OCI-LY3 (cell line): Measurements from ENCODE around the gene MAN2A2.

Experiments used
- H2AFZ ChIP-seq: fragments of 200-600, 300-600 bp; shearing (Covaris generic); 2 replicates; pipeline ENCODE4 v1.6.0; 2014; ENCODE audit warnings: antibody characterized with exemption, low read depth, low read length
- H3K27ac ChIP-seq: fragments of 200-600, 300-600 bp; sonication (generic); 2 replicates; pipeline ENCODE4 v1.5.1; 2014; ENCODE audit warnings: mild to moderate bottlenecking, low read length, moderate library complexity, mixed read lengths
- H3K27me3 ChIP-seq: fragments of 200-600, 300-600 bp; sonication (generic); 2 replicates; pipeline ENCODE4 v1.6.1; 2014; ENCODE audit warnings: low read depth, low read length, mixed read lengths
- H3K36me3 ChIP-seq: fragments of 200-600, 300-600 bp; sonication (generic); replicated peaks from 2 replicates; pipeline ENCODE3; 2014; ENCODE audit warnings: low read depth, low read length, mixed read lengths
- H3K4me1 ChIP-seq: fragments of 300-600, 200-600 bp; sonication (generic); 2 replicates; pipeline ENCODE4 v1.6.1; 2014; ENCODE audit warnings: low read length, mixed read lengths
- H3K4me2 ChIP-seq: fragments of 200-600, 300-600 bp; sonication (generic); 2 replicates; pipeline ENCODE4 v1.6.1; 2014; ENCODE audit warnings: low read length, mixed read lengths
- H3K4me3 ChIP-seq: fragments of 300-600, 200-600 bp; sonication (generic); 2 replicates; pipeline ENCODE4 v1.5.1; 2014; ENCODE audit warnings: antibody characterized with exemption, mild to moderate bottlenecking, low read length, moderate library complexity
- H3K79me2 ChIP-seq: fragments of 300-600, 200-600 bp; shearing (Covaris generic); 2 replicates; pipeline ENCODE4 v1.6.1; 2014; ENCODE audit warnings: mild to moderate bottlenecking, low read length, mixed read lengths
- H3K9ac ChIP-seq: fragments of 300-600, 200-600 bp; shearing (Covaris generic); 2 replicates; pipeline ENCODE4 v1.6.0; 2014; ENCODE audit warnings: mild to moderate bottlenecking, low read length, moderate library complexity
- H3K9me3 ChIP-seq: fragments of 200-600, 300-600 bp; shearing (Covaris generic); 2 replicates; pipeline ENCODE4 v1.6.1; 2014; ENCODE audit warnings: low read length, mixed read lengths; ENCODE audit not compliant: insufficient read depth
- H4K20me1 ChIP-seq: fragments of 200-600, 300-600 bp; sonication (generic); 2 replicates; pipeline ENCODE4 v1.6.1; 2016; ENCODE audit warnings: low read length, mixed read lengths; ENCODE audit not compliant: insufficient read depth
- CTCF ChIP-seq: fragments of 200-600, 300-600 bp; sonication (generic); IDR thresholded peaks from 2 replicates; pipeline ENCODE4 v1.5.1; 2014; ENCODE audit warnings: antibody characterized with exemption, low read length, low read depth
- EZH2phosphoT487 ChIP-seq: fragments of 200-600 bp; shearing (Covaris generic); IDR thresholded peaks from 2 replicates; pipeline ENCODE4 v1.6.1; 2018; ENCODE audit warnings: antibody characterized with exemption, mixed run types, low read depth

MAN2A2 gene

GRCh38 chr15:90931575-90931827 is 28.4 kb downstream of the MAN2A2 start:
- H3K27ac ChIP-seq: peak overlapping the region; percentile 68
- H3K4me1 ChIP-seq: peaks cover 50% of the 10 kb centered on the region

GRCh38 chr15:90931828-90932659 is 28.9 kb downstream of the MAN2A2 start, which contains the start of gene HDDC3:
Gene HDDC3, minus strand, starts transcription at chr15:90932549. Its CDS starts 9 bp downstream, at chr15:90932540.
- Histone ChIP-seq H3K27ac (peak within 1 kb of the TSS; percentile 68), H4K20me1 (peaks cover 3% of the 10 kb centered on the region; the same call in 1 of the 2 replicates), H3K9me3 (no peaks in the 10 kb centered on the region), H2AFZ (peak within 1 kb of the TSS; percentile 91), H3K79me2 (peaks cover 12% of the 10 kb centered on the region), H3K36me3 (peaks cover 3% of the 10 kb centered on the region), H3K4me3 (peak within 1 kb of the TSS; percentile 91), H3K4me2 (peak within 1 kb of the TSS; percentile 97), H3K9ac (peak within 1 kb of the TSS; percentile 94), H3K27me3 (no peaks in the 10 kb centered on the region), H3K4me1 (peaks cover 50% of the 10 kb centered on the region)
- TF ChIP-seq CTCF (peak; percentile 93), EZH2phosphoT487 (no peak)

More at GRCh38 chr15:90931575-90931827, 28.4 kb downstream of the MAN2A2 start:
- Histone ChIP-seq H2AFZ (no peak overlapping the region), H3K36me3 (no peaks in the 10 kb centered on the region), H3K27me3 (no peaks in the 10 kb centered on the region), H3K79me2 (peaks cover 12% of the 10 kb centered on the region), H3K4me3 (peak overlapping the region; percentile 91), H4K20me1 (peaks cover 3% of the 10 kb centered on the region; the same call in 1 of the 2 replicates), H3K9ac (peak overlapping the region; percentile 94), H3K9me3 (no peaks in the 10 kb centered on the region), H3K4me2 (peak overlapping the region; percentile 97)
- TF ChIP-seq CTCF (no peak), EZH2phosphoT487 (no peak)

GRCh38 chr15:90932660-90932991 is 29.5 kb downstream of the MAN2A2 start:
- Histone ChIP-seq H3K4me1 (peaks cover 50% of the 10 kb centered on the region), H3K79me2 (peaks cover 12% of the 10 kb centered on the region), H2AFZ (peak overlapping the region; percentile 77), H3K9ac (peak overlapping the region; percentile 94; the same call in 1 of the 2 replicates), H3K27ac (no peak overlapping the region), H3K4me3 (peak overlapping the region; percentile 91), H4K20me1 (peaks cover 3% of the 10 kb centered on the region; the same call in 1 of the 2 replicates), H3K27me3 (no peaks in the 10 kb centered on the region), H3K9me3 (no peaks in the 10 kb centered on the region), H3K36me3 (peaks cover 3% of the 10 kb centered on the region), H3K4me2 (peak overlapping the region; percentile 97)
- TF ChIP-seq EZH2phosphoT487: no peak
- TF ChIP-seq CTCF: no peak

- H3K9me3 ChIP-seq: no peaks in the 10 kb centered on the region
- no peaks in the 10 kb centered on the region for H3K27me3 ChIP-seq
- no peak overlapping the region for H3K4me2 ChIP-seq
- peaks cover 12% of the 10 kb centered on the region for H3K79me2 ChIP-seq
- H2AFZ ChIP-seq: no peak overlapping the region
- no peak overlapping the region for H3K27ac ChIP-seq
- H3K36me3 ChIP-seq: peaks cover 6% of the 10 kb centered on the region
- no peak overlapping the region for H3K9ac ChIP-seq
- H3K4me1 ChIP-seq: peaks cover 46% of the 10 kb centered on the region
- TF ChIP-seq CTCF (no peak), EZH2phosphoT487 (no peak)
- peaks cover 3% of the 10 kb centered on the region; the same call in 1 of the 2 replicates for H4K20me1 ChIP-seq
- no peak overlapping the region for H3K4me3 ChIP-seq
Observed at GRCh38 chr15:90933301-90933700, 30.2 kb downstream of the MAN2A2 start.
